GM19328 (cell line): ENCODE measurements around the gene NECTIN1.

ENCODE experiments used
- ATAC-seq: cut with Tn5 transposase; IDR thresholded peaks from one replicate; pipeline ENCODE4 v1.9.1; 2021; ENCODE audit warnings: mild to moderate bottlenecking, moderate library complexity; ENCODE audit not compliant: unreplicated experiment

The NECTIN1 gene

DNA sequence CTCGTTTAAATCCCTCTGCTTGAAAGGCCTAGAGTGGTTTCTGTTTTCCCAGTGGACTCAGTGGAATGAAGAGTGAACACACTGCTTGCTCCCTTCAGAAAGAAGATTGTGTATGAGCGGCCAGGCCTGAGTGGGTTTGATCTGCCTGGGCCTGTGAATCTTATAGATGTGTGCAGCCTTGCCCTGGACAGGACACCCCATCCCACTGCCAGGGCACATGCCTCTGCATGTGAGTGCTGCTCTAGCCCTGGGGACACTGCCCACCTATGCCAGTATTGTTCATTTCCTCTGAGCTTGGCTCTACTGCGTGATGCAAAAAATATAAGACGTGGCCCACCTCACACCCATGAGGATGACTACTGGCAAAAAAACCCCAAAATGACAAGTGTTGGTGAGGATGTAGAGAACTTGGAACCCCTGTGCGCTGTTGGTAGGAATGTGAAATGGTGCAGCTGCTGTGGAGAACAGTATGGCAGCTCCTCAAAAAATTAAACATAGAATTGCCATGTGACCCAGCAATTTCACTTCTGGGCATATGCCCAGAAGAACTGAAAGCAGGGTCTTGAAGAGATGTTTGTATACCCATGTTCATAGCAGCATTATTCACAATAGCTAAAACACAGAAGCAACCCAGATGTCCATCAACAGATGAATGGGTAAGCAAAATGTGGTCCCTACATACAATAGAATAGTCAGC lies 27.3 kb upstream of the NECTIN1 start:
- no peak for ATAC-seq

GRCh38 chr11:119755356-119756071 lies 26.5 kb upstream of the NECTIN1 start:
- no peak for ATAC-seq

DNA sequence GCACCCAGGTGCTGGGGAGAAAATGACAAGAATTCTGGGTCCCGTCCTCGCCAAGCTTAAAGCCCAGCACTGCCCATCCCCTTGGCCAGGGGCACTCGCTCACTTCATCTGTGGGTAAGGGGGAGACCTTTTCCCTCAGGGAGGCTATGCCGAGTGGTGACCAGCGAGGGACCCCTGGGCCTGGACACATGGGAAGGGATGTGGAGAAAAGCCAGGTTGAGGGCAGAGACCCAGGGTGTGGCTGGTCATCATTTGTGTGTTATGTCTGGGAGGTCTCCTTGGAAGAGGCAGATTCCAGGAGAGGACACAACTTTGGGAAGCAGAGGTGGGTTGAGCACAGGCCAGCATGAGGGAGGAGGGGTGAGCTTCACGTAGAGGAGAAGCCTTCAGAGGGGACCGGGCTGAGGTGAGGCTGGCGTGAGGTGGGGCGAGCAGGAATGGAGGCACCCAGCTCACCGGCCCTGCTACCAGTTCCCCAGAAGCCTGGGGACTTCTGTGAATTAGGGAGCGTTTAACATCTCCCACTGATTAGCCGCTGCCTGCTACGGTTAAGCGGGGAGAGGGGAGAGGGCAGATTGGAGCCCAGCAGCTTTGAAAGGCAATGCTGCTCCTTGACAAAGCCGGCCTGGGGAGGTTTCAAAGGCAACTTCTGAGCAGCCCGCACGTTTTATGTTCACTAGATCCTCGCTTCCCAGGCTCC lies 25.8 kb upstream of the NECTIN1 start:
- no peak for ATAC-seq

GRCh38 chr11:119754199-119754598 lies 25.2 kb upstream of the NECTIN1 start:
- ATAC-seq = no peak

- ATAC-seq = no peak
Observed at GRCh38 chr11:119752946-119753345, 23.9 kb upstream of the NECTIN1 start.

- ATAC-seq = no peak
Observed at GRCh38 chr11:119752345-119752871, 23.4 kb upstream of the NECTIN1 start.

DNA sequence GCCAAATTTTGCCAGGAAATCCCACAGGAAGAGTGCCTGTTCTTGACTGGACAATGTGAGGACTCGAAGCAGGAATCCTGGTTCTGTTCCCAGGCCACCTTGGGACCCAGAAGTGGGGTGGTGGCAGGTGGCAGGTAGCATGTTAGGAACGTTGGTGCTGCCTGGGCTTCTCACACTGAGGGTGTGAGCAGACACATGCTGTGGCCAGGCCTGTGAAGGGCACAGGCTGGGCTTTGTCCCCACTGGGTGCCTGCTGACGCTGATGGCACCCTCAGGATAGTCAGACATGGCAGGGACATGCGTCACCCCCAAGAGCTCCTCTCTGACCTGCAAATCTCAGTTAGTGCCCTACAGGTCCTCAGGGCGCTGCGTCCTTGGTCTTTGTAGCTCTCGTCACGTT lies 21.1 kb upstream of the NECTIN1 start:
- ATAC-seq = no peak

- ATAC-seq = no peak
Observed at GRCh38 chr11:119749006-119749565, 20.1 kb upstream of the NECTIN1 start.

DNA sequence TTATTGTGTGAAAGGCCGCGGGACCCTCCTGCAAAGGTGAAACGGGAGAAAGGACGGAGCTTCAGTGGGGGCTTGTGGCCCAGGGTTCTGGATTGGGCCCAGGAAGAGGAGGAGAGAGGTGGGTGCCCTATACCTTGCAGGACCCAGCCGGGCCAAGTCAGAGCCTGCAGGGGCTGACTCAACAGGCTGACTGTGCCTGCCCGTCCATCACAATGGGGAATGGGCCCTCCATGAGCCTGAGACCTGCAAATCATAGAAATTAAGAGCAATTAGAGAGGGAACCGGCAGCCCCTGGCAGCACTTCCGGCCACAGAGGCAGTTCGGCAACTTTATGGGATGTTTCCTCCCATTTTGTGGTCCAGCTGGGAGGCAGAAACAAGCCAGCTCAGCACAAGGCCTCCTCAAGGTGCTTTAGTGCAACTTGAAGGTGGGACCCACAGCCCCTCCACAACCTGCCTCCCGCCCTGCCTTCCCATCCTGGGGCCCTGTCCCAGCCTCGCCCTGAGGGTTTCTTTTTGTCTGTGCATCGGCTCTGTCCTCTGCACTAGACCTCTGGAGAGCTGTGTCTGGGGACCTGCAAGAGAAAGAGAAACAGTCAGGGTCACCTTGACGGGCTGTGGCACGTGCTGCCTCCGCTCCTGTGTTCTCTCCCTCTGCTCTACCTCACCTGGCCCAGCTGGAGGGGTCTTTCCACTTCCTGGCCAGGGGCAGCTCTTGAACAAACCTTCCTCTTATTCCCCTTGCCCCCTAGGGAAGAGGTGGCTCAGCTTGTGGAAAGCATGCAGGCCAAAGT lies 19.1 kb upstream of the NECTIN1 start:
- ATAC-seq = no peak

DNA sequence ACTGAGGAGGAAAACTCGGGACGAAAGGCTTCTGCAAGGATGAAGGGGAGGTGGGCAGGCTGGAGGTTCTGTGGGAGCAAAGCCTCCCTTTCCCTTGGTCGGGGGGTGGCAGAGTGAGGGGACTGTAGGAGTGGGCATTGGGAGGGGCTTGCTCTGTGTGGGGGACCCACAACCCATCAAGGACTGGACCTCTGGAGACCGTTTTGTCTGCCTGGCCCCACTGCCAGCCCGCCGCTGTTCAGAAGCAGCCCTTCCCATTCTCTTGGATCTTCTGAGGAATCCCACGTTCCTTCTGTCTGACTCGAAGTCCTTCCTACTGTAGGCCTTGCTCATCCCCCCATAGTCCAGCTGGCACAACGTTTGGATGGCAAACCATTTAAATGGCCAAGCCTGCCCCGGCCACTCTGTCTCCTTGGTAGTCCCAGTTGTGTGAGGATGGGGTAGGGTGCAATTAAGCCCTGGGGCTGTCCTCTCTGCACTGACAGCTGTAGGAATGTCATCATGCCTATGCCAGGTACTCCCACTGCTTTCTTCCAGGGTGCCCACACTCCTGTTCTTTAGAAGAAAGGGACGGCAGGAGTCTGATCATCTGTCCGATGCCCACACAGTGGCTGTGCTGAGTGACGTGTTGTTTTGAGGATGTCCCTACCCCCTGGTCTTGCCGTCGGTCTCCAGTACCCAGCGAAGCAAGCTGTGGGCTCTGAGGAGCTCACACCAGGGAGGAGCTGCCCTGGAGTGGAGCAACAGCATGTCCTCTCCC lies 17.0 kb upstream of the NECTIN1 start:
- no peak for ATAC-seq

DNA sequence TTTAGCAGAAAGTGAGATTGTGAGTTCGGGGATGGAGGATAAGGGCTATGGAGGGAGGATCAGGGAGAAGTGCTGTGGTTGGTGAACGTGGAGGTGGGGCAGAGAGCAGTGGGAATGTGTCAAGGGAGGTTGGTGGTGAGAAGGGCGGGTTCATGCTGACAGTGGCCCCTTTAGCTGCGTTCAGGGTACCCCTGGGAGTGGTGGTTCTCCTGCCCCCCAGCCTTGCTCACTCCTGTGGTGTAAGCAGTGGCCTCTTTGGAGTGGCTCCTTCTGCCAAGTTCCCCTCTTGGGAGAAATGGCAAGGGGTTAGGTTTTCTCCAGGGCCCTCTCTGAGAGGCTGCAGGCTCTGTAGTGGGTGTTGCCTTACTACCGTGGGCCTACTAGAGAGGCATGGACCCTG lies 16.1 kb upstream of the NECTIN1 start:
- ATAC-seq = no peak

DNA sequence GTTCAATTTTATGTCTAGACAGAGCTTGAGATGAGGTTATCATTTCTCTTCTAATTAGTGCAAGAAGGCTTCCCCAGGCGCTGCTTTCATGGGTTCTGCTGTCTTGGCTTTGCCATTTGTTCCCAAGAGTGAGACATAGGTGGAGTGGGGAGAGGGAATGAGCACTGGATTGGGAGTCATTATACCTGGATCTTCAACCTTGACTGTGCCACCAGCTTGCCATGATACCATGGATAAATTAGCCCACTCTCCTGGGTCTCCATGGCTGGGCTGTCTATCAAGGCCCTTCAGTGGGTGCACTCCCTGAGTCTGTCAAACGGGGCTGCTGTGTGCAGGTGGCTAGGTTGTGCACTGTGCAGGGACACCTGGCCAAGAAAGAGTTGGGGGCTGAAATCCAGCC lies 15.6 kb upstream of the NECTIN1 start:
- ATAC-seq = no peak

- no peak for ATAC-seq
Observed at GRCh38 chr11:119743006-119743405, 14.0 kb upstream of the NECTIN1 start.

DNA sequence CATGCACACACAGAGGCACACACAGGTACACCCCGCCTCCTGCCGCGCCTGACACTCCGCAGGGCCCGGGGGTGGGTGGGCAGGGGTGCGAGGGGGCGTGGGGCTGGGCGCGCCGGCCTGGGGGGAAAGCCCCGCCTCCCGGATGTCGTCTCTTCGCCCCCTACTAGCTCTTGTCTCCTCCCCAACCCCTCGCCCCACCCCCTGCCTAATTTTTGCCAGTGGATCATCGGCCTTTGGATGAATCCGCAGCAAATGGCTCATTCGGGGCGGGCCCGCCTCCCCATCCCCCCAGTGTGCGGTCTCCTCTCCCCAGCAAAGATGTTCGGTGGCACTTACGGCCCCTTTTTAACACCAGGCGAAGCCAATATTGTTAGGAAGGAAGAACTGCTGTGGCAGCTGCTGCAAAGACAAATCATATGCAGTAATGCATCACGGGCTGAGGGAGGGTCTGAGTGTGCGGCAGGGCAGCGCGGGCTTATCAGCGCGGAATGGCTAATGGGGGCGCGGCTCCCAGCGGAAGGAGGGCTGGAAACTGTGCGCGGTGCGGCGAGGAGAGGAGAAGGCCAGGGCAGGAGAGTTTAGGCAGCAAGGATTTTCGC lies 13.4 kb upstream of the NECTIN1 start:
- ATAC-seq = no peak

GRCh38 chr11:119741369-119742262 lies 12.6 kb upstream of the NECTIN1 start:
- ATAC-seq = no peak

DNA sequence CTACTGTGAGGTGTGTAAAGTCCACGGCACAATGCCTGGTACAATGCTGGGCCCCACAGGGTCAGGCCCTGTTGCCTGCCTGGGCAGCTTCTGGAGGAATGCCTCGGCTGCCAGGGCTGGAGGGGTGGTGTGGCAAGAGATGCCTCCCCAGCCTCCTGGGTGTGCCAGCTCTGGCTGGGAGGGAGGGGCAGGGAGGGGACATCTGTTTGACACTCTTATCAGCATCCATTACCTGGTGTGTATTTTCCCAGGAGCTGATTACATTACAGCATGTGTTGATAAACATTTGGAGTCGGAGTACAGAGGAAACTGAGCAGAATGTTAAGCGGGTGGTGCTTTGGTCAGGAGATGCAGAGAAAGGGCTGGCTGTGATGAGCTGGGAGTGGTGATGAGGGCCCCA lies 11.0 kb upstream of the NECTIN1 start:
- no peak for ATAC-seq

- no peak for ATAC-seq
Observed at GRCh38 chr11:119739021-119739703, 10.2 kb upstream of the NECTIN1 start.

- ATAC-seq = no peak
Observed at GRCh38 chr11:119738059-119738439, 9.0 kb upstream of the NECTIN1 start.
